Measurements from ENCODE around the gene TRIP4. TPM values are rescaled to one million over a fixed set of nuclear protein-coding genes. Genes with fewer than 3 reads are reported as not detected.
A peak's percentile ranks its signal among the peaks of the same experiment; 100 is the strongest.

TRIP4 gene
- total and polyA plus RNA-seq, 9 of the 15 experiments (the other 6 are each of a cell fraction or from before 2014, with no cell fraction given): 7.6 to 23.3 (median 16.7) TPM

DNA sequence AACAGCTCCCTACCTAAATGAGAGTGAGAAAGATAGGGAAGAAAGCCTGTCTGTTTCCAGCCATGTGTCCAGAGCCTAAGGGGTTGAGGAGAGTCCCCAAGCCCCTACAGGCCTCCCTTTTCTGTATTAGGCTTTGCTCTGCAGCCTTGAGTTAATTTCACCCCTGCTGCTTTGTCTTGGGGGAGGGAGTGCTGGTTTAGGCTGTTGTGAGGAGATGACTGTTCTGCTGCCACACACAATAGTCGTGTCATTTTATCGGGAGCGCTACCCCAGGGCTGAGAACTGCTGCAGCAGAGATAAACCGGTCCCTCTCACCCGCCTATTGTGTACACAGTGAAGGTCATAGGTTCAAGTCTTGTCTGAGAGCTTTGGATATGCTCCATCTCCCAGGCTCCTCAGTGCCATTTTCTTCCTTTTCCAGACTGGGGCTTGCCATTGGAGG lies 74.1 kb downstream of the TRIP4 start (continued):
- TF ChIP-seq, protein P1, sequence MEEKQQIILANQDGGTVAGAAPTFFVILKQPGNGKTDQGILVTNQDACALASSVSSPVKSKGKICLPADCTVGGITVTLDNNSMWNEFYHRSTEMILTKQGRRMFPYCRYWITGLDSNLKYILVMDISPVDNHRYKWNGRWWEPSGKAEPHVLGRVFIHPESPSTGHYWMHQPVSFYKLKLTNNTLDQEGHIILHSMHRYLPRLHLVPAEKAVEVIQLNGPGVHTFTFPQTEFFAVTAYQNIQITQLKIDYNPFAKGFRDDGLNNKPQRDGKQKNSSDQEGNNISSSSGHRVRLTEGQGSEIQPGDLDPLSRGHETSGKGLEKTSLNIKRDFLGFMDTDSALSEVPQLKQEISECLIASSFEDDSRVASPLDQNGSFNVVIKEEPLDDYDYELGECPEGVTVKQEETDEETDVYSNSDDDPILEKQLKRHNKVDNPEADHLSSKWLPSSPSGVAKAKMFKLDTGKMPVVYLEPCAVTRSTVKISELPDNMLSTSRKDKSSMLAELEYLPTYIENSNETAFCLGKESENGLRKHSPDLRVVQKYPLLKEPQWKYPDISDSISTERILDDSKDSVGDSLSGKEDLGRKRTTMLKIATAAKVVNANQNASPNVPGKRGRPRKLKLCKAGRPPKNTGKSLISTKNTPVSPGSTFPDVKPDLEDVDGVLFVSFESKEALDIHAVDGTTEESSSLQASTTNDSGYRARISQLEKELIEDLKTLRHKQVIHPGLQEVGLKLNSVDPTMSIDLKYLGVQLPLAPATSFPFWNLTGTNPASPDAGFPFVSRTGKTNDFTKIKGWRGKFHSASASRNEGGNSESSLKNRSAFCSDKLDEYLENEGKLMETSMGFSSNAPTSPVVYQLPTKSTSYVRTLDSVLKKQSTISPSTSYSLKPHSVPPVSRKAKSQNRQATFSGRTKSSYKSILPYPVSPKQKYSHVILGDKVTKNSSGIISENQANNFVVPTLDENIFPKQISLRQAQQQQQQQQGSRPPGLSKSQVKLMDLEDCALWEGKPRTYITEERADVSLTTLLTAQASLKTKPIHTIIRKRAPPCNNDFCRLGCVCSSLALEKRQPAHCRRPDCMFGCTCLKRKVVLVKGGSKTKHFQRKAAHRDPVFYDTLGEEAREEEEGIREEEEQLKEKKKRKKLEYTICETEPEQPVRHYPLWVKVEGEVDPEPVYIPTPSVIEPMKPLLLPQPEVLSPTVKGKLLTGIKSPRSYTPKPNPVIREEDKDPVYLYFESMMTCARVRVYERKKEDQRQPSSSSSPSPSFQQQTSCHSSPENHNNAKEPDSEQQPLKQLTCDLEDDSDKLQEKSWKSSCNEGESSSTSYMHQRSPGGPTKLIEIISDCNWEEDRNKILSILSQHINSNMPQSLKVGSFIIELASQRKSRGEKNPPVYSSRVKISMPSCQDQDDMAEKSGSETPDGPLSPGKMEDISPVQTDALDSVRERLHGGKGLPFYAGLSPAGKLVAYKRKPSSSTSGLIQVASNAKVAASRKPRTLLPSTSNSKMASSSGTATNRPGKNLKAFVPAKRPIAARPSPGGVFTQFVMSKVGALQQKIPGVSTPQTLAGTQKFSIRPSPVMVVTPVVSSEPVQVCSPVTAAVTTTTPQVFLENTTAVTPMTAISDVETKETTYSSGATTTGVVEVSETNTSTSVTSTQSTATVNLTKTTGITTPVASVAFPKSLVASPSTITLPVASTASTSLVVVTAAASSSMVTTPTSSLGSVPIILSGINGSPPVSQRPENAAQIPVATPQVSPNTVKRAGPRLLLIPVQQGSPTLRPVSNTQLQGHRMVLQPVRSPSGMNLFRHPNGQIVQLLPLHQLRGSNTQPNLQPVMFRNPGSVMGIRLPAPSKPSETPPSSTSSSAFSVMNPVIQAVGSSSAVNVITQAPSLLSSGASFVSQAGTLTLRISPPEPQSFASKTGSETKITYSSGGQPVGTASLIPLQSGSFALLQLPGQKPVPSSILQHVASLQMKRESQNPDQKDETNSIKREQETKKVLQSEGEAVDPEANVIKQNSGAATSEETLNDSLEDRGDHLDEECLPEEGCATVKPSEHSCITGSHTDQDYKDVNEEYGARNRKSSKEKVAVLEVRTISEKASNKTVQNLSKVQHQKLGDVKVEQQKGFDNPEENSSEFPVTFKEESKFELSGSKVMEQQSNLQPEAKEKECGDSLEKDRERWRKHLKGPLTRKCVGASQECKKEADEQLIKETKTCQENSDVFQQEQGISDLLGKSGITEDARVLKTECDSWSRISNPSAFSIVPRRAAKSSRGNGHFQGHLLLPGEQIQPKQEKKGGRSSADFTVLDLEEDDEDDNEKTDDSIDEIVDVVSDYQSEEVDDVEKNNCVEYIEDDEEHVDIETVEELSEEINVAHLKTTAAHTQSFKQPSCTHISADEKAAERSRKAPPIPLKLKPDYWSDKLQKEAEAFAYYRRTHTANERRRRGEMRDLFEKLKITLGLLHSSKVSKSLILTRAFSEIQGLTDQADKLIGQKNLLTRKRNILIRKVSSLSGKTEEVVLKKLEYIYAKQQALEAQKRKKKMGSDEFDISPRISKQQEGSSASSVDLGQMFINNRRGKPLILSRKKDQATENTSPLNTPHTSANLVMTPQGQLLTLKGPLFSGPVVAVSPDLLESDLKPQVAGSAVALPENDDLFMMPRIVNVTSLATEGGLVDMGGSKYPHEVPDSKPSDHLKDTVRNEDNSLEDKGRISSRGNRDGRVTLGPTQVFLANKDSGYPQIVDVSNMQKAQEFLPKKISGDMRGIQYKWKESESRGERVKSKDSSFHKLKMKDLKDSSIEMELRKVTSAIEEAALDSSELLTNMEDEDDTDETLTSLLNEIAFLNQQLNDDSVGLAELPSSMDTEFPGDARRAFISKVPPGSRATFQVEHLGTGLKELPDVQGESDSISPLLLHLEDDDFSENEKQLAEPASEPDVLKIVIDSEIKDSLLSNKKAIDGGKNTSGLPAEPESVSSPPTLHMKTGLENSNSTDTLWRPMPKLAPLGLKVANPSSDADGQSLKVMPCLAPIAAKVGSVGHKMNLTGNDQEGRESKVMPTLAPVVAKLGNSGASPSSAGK (IDR thresholded peaks at IDR 0.05): no peak
- TF ChIP-seq YBX1 (IDR thresholded peaks at IDR 0.05) (no peak), NCOR1 (IDR thresholded peaks at IDR 0.05) (peak; percentile 96), ERF (CRISPR knock-in tag; IDR thresholded peaks at IDR 0.05) (no peak), ZNF384 (IDR thresholded peaks at IDR 0.05; ENCODE audit: low read depth, low read length) (no peak), POLR3A (IDR thresholded peaks at IDR 0.05; ENCODE audit: borderline replicate concordance, extremely low read depth, insufficient read depth, insufficient read length) (no peak), ETV5 (CRISPR knock-in tag; IDR thresholded peaks at IDR 0.05; ENCODE audit: low read depth) (no peak), HNRNPH1 (optimal IDR thresholded peaks at IDR 0.05; ENCODE audit: low read depth, low read length) (no peak), ZNF408 (CRISPR knock-in tag; IDR thresholded peaks at IDR 0.05; ENCODE audit: low read depth) (no peak)
- TF ChIP-seq, protein P2, sequence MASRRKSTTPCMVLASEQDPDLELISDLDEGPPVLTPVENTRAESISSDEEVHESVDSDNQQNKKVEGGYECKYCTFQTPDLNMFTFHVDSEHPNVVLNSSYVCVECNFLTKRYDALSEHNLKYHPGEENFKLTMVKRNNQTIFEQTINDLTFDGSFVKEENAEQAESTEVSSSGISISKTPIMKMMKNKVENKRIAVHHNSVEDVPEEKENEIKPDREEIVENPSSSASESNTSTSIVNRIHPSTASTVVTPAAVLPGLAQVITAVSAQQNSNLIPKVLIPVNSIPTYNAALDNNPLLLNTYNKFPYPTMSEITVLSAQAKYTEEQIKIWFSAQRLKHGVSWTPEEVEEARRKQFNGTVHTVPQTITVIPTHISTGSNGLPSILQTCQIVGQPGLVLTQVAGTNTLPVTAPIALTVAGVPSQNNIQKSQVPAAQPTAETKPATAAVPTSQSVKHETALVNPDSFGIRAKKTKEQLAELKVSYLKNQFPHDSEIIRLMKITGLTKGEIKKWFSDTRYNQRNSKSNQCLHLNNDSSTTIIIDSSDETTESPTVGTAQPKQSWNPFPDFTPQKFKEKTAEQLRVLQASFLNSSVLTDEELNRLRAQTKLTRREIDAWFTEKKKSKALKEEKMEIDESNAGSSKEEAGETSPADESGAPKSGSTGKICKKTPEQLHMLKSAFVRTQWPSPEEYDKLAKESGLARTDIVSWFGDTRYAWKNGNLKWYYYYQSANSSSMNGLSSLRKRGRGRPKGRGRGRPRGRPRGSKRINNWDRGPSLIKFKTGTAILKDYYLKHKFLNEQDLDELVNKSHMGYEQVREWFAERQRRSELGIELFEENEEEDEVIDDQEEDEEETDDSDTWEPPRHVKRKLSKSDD (conservative IDR thresholded peaks at IDR 0.05; ENCODE audit: low read length): no peak
- TF ChIP-seq, protein P3, sequence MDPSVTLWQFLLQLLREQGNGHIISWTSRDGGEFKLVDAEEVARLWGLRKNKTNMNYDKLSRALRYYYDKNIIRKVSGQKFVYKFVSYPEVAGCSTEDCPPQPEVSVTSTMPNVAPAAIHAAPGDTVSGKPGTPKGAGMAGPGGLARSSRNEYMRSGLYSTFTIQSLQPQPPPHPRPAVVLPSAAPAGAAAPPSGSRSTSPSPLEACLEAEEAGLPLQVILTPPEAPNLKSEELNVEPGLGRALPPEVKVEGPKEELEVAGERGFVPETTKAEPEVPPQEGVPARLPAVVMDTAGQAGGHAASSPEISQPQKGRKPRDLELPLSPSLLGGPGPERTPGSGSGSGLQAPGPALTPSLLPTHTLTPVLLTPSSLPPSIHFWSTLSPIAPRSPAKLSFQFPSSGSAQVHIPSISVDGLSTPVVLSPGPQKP (CRISPR knock-in tag; IDR thresholded peaks at IDR 0.05): no peak
- TF ChIP-seq, protein P4, sequence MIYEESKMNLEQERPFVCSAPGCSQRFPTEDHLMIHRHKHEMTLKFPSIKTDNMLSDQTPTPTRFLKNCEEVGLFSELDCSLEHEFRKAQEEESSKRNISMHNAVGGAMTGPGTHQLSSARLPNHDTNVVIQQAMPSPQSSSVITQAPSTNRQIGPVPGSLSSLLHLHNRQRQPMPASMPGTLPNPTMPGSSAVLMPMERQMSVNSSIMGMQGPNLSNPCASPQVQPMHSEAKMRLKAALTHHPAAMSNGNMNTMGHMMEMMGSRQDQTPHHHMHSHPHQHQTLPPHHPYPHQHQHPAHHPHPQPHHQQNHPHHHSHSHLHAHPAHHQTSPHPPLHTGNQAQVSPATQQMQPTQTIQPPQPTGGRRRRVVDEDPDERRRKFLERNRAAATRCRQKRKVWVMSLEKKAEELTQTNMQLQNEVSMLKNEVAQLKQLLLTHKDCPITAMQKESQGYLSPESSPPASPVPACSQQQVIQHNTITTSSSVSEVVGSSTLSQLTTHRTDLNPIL (CRISPR knock-in tag; IDR thresholded peaks at IDR 0.05): no peak

Data from K562 (cell line).